Hypothalamus (tissue), 51 donors: ENCODE data around the gene CORO2B.
A peak's percentile ranks its signal among the peaks of the same experiment; 100 is the strongest.

ENCODE experiments used
- DNase-seq, 51 donors: peaks; one replicate each; lab custom pipeline; 2025; lab: John Stamatoyannopoulos, UW

Gene CORO2B

DNA sequence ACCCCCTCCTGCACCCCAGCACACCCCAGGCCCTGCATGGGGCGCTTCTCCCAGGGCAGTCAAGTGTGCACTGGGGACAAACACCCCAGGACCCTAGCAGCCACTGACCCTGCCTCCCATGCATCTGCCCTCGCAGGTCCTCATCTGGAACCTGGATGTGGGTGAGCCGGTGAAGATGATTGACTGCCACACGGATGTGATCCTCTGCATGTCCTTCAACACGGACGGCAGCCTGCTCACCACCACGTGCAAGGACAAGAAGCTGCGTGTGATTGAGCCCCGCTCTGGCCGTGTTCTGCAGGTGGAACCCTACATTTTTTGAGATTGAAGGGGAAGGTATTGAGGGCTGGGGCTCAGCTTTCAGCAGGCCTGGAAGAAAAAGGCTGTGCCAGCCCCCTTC is 132.6 kb downstream of the CORO2B start:
- DNase-seq = no peak

DNA sequence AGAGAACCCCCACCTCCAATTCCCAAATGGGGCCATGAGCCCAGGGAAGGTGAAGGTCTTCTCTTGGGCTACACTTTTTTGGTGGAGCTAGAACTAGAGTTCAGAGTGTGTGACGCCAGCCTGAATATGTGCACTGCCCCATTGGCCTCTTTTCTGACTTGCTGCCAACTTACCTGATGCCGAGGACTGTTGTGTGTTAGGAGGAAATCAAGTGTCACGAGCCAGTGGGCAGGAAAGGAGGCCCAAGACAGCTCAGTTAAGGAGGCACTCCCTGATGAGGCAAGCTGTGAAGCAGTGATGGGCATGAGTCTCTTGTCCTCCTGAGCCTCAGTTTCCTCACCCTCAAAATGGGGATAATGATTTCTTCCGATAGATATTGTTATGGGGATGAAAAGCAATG is 134.1 kb downstream of the CORO2B start:
- no peak for DNase-seq

DNA sequence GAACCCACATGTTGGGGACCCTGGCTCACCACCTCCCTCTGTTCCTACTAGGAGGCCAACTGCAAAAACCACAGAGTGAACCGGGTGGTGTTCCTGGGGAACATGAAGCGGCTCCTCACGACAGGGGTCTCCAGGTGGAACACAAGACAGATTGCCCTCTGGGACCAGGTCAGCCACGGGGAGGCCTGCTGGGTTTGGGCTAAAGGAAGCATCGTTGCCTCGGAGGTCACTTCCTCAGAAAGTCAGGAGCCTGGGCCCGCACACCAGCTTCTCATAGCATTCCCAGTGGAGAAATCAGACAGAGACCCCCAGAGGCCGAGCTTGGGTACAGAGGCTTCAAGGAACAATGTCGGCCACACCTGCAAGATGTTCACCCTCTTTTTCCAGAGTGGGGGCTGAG is 135.1 kb downstream of the CORO2B start:
- no peak for DNase-seq

DNA sequence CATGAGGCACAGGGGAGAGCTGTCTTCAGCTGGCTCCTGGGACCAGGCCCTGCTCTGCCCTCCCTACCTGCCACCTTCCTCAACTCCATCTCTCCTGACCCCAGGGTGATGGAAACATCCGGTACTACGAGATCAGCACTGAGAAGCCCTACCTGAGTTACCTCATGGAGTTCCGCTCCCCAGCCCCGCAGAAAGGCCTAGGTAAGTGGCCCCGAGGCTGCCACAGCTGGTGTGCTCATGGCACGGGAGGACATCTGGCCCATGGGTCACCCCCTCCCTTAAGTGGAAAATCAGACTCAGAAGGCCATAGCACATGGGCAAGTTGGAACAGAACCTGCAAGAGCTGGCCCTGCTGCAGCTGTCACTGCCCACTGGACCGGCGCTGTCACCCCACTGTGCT is 136.3 kb downstream of the CORO2B start:
- DNase-seq = no peak

DNA sequence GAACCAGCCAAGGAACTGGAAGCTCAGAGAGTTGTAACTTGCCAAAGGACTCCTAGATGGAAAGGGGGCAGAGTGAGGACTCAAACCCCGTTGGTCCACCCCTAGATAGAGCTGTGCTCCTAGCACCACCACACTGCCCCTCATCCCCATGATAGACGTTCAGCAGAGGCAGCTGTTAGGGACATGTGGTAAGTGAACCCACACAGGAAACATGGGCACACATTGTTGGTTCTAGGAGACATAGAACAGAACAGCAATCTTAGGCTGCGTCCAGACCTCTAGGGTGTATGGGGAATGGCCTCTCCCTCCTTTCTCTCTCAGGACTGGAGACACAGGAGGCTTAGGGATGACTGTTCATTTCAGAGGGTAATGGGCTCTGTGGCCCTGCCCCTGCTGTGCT is 139.2 kb downstream of the CORO2B start:
- no peak for DNase-seq

DNA sequence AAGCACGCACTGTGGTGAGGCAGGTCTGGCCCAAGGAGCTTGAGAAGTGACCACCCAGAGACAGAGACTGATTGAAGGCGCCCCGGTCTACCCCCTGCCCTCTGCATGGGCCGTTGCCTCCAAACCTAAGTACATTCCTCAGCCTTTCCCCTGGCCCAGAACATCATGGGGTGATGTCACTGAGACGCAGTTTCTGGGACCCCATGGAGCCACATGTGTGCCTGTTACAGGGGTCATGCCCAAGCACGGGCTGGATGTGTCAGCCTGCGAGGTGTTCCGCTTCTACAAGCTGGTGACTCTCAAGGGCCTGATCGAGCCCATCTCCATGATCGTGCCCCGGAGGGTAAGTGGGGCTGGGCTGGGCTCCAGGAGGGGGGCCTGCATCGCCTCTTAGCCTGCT is 139.7 kb downstream of the CORO2B start:
- DNase-seq = no peak

DNA sequence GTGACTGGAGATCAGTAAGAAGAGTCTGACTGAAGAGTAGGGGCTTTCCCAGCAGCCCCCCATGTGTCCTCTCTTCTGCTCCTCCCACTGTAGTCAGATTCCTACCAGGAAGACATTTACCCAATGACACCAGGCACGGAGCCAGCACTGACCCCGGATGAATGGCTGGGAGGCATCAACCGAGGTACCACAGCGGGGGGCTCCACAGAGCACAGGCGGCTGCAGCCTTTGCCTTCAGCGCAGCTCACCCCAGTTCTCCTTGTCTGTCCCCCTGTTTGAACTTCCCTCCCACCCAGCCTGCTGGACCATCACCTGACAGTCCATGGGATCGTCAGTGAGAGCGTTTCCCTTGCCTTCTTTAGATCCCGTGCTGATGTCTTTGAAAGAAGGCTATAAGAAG is 140.3 kb downstream of the CORO2B start:
- no peak for DNase-seq

DNA sequence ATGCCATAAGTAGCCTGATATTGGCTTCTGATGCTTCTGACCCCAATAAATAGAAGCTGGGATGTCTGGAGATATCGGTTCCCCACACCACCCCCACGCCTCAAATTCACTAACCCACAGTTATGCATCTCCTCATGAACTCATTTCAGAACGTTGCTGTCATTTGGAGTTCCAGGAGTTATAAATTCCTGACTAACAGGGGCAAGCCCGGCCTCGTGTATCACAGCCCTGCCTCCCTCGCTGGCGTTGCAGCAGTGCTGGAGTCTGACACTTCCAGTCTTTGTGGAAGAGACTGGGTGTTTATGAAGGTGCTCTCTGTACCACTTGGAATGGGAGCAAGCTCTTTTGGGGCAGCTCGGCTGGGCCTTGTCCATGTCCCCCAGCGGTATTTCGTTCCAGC is 140.9 kb downstream of the CORO2B start:
- DNase-seq = no peak

DNA sequence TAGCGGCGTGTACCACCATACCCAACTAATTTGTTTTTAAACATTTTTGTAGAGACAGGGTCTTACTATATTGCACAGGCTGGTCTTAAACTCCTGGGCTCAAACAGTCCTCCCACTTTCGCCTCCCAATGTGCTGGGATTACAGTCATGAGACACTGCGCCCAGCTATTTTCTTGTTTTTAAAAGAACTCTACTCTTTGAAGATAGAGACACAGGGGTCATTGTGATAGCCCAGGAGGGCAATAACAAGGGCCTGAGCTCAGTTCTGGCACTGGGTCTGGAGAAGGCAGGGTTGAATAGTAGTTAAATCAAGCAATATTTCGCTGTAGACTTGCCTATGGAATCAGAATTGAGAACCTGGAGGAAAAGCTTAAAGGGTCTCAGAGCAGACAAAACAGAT is 143.1 kb downstream of the CORO2B start:
- no peak for DNase-seq

DNA sequence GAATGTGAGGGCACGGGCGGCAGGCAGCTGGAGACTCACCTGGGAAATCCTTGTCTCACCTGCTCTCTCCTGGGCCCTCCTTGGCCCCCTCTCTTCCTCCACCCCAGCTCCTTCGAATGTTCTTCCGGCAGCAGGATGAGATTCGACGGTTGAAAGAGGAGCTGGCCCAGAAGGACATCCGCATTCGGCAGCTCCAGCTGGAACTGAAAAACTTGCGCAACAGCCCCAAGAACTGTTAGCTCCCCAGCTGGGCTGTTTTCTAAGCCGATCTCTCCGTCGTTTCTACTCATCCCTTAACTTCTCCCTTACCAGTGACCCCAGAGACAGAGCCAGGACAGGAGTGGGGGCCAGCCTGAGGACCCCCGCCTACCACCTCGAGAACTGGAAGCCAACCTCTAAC is 146.9 kb downstream of the CORO2B start:
- peak in 2 of 51 donors; percentile 7 for DNase-seq

DNA sequence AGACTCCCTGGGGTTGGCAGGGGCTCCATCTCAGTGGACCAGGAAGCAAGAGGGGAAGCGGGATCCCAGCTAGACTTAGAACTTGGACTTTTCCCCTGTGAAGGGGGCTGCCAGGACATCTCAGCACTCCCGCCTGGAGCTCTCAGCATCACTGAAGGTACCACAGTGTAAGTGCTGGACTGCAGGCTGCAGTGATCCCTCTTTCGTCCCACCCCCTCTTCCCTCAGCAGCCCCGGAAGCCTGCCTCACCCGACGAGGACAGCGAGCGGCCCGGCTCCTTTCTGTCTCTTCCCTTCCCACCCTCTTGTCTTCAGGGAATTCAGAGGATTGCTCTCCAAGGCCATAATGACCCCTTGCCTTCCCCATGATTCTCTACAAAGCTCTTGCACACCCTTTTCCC is 147.5 kb downstream of the CORO2B start:
- DNase-seq = no peak

DNA sequence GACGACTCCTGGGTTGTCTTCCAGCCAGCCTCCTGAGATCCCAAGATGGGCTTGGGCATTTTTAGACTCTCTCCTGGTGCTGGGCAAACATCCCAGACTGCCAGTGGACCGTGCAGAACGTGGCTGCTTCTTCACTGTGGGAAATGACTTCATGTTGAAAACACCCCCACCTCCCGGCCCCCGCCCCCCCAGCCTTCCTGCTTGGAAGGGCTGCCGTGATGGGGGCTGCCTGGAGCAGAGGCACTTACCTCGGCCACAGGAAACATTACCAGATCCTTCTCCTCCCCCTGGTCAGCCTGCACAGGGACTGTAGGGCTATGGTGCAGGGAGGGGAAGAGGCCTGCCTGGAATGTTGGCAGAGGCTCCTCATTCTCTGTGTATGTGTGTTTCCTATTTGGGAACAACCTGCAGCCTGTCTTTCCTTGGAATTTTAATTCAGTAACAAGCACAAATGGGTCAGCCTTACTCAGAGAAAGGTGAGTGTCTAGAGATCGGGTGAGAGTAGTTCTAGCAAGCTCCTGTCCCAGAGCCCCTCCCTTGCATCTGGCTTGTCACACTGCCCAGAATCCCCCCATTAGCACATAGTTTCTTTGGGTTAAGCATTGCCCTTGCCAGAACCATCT is 151.1 kb downstream of the CORO2B start:
- DNase-seq = peak in 4 of 51 donors; percentile 9 to 49 (median 12)

DNA sequence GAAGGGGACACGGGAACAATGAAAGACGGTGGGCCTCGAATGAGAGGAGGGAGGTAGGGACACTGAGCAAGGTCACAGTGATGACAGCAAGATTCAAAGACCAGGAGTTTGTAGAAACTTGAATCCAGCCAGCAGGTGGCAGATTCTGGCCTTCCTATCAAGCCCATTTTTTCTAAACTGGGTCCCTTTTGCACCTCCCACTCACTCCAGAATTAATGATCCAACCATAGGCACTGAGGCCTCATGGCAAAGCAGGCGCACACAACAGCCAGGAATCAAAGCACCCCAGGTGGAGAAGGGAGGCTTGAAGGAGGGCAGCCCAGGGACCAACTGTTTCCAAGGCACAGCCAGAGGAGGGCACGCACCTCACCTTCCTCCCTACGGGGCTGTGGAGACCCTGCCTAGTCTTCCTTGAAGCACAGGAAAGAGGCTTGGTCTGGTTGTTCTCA is 151.7 kb downstream of the CORO2B start:
- peak in 27 of 51 donors; percentile 4 to 67 (median 40) for DNase-seq

DNA sequence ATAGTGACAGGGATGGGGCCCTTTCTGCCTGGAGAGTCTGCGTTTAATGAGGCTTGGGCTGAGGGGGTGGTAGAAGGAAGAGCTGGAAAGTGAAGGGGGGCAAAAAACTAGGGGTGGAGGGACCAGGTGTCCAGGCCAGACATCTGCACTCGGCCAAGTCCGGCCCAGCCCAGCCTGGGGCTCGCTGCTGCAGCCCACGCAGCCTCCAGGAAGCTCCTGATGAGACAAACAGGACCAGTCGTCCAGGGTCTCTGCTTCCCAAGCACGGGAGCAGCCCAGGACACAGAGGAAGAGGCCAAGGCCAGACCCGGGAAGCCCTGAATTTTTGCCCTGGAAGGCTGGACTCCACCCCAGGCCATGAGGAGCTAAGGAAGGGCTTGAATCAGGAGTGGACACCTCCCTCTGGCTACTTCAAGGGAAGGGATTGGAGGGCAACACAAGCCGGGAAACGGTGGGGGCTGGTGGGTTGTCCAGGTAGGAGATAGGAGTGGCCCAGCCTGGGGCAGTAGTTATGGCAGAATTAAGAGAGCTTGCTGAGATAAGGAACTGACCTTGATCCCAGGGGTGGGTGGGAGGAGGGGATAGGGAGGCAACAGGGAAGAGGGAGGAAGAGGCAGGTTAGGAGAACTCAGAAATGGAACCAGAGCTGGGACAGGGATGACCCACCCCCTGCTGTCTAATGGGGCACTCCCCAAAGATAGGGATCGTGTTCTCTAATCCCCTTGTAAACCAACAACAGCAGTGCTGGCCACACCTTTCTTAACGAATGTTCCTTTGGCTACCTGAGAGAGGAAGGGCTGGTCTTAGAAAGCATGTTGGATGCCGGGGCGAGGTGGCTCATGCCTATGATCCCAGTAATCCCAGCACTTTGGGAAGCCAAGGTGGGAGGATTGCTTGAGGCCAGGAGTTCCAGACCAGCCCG is 152.4 kb downstream of the CORO2B start:
- DNase-seq = no peak

DNA sequence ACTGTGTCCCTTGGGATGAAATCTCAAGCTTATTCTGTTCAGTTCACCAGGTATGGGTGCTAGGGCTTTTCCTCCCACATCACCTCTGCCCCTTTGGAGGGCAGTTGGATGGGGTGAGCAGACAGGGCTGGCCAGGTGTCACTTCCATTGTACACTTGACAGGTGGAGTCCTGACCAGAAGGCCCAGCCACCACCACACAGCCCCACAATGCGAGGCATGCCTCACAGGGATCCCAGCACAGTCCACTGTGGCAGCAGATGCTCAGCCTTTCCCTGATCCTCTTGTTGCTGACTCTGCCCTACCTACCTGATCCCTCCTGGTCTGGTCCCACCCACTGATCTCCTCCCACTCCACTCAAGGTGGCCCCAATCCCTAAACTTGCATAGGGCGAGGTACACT is 153.7 kb downstream of the CORO2B start:
- DNase-seq = no peak

DNA sequence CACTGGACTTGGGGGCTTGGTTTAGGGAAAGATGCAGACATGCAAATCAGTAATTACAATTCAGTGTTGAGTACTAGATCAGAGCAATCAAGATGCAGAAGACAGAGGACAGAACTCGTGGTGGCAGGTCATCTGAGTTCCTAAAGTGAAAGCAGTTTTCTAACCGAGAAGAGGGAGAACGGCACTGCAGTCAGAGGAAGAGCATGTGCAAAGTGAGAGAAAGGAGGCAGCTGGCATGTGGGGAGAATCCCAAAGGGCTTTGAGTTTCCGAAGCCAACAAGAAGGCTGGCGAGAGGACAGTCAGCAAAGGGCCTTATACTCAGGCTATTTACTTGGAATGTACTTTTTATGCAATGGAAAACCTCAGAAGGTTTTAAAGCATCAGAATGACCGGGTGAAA is 154.9 kb downstream of the CORO2B start:
- DNase-seq = peak in 1 of 51 donors; percentile 6

DNA sequence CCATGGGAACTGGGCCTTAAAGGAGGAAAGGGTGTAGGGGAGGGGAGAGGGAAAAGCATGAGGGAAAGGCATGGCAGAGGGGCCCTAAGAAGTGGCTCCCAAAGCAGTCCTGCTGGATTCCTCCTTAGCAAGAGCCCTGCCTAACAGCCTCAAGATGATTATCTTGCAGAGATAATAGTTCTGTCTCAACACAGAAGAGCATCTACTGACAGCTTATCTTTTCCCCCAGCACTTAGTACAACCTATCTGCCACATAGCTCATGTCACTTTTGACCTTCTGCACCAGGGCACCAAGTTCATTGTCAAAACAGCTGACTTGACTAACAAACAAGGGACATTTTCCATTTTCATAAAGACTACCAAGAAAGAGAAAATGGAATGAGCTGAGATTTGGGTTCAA is 155.6 kb downstream of the CORO2B start:
- DNase-seq = no peak

DNA sequence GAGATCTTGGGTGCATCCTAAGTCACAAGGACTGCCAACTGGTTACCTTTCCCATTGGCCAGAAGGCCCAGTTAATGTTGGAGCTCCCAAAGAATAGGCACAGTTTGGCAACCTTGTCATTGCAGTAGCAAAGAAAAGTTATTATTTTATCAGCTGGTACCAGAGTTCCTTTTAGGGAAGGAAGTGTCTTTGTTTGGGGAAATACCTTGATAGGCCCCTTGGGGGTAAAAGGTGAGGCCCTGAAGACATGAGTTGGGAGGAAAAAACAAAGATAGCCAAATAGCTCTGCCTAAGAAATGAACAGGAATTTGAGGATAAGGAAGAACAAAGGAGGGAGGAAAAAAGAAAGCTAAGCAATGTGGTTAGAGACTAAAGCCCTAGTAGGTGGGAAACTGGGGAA is 156.1 kb downstream of the CORO2B start:
- no peak for DNase-seq

DNA sequence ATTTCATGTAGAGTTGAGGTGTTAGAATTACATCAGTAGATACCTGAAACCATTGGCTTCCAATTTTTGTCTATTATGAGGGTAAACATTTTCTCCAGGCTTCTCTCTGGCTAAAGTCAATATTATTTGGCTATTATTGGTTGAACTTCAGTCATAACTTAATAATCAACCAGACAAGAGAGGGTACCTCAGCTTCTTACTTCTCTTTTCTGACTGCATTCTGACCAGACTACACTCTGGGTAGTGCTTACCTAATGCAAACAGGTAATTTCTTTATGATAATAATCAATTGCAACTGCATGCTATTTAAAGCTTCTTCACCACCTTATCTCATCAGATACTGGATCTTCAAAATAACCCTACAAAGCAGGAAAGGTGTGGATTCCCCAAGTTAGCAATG is 156.8 kb downstream of the CORO2B start:
- no peak for DNase-seq

DNA sequence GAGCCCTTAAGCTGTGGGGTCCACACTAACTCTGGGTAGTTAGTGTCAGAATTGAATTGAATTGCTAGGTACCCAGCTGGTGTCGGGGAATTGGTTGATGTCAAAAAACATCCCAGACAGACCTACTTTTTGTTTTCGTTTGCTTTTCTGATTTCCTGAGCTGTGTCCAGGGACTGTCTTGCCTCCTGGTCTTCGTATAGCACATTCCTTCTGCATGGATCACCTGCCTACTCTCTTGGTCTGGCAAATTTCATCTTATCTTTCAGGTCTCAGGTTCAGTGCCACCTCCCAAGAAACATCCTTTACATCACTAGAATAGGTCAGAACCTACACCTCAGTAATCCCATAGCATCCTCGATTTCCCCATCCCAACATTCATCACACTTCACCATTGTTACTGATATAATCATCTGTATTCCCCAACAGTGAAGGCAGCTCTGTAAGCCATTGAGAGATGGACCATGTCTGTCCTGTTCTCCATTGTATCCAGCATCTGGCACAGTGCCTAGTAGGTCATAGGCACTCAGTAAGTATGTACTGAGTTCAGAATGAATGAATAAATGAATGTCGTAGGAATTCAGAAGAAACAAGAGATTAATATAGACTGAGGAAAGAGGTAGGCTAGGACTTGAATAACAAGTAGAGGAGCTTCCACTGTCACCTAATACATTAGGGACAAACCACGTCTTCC is 160.7 kb downstream of the CORO2B start:
- peak in 16 of 51 donors; percentile 12 to 50 (median 32) for DNase-seq

DNA sequence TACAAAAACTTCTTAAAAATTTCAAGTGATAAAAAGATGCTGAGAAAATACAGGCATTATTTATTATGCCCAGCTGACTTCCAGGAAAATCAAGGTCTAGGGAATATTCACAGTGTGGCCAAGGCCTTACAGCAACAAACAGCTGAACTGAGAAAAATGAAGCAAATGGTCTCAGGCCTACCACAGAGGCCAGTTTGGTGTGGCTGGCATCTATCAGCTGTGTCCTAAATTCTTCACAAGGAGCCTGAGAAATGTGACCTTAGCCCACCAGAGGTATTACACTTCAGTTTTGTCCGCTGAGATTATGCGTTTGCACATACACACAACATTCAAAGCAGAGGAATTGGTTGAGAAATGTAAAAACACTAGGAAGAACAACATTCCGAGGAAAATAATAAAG is 164.5 kb downstream of the CORO2B start:
- DNase-seq = no peak

DNA sequence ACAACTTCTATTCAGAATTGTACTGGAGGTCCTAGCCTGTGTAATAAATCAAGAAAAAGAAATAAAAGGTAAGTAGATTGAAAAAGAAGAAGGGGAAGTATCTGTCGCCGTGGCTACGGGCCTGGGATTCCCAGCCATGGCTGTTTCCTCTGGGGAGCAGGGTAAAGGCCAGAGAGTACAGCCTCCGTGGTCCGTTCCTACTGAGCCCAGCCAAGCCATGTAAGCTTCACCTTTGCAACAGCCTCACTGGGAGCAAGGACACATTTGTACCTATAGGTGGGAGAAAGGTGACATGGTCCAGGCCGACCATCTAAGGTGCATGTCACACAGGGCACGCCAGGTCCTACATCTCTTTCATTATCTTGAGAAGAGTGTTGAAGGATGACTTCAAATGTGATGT is 170.6 kb downstream of the CORO2B start:
- DNase-seq = no peak
